ENCODE data around the gene C12orf76. TPM values are rescaled to one million over a fixed set of nuclear protein-coding genes. Genes with fewer than 3 reads are reported as not detected.

Gene C12orf76
- polyA plus RNA-seq, 1 donor (not counting 4 experiments of a cell fraction or from before 2014, with no cell fraction given) = 7.3 TPM

DNA sequence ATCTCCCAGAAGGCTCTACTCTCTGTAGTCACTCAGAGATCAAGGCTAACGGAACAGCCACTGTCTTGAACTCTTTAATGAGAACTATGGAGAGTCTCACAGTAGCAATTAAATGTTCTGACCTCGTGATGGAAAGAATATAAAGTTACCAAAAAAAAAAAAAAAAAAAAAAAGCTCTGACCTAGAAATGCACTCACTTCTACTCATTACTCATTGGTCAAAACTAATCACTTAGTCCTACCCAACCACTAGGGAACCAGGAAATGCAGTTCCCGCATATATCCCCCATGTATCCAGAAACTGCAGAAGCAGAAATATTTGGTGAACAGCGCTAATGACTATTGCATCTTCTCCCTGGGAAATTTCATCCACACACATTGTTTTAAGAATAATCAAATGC, 29.5 kb upstream of the C12orf76 start:
- Histone ChIP-seq H3K9ac (ENCODE audit: control insufficient read depth, extremely low read depth, insufficient read depth, low read length) (no peak overlapping the region), H4K20me1 (ENCODE audit: control insufficient read depth, extremely low read depth, insufficient read depth, low read length) (no peaks in the 10 kb centered on the region), H3K36me3 (ENCODE audit: control insufficient read depth in 2 of 2, extremely low read depth in 1 of 2, insufficient read depth in 2 of 2, low read length in 2 of 2) (no peaks in the 10 kb centered on the region), H3K4me2 (ENCODE audit: control insufficient read depth, extremely low read depth, insufficient read depth, low read depth, low read length) (no peak overlapping the region), H3K9me3 (ENCODE audit: control insufficient read depth, low read depth, low read length) (no peaks in the 10 kb centered on the region), H3K4me3 (ENCODE audit: control insufficient read depth in 2 of 3, extremely low read depth in 1 of 3, insufficient read depth in 2 of 3, low read depth in 1 of 3, low read length in 3 of 3) (no peak overlapping the region), H2AFZ (ENCODE audit: control insufficient read depth, low read length) (no peak overlapping the region), H3K4me1 (ENCODE audit: control insufficient read depth, extremely low read depth, insufficient read depth, low read length) (peaks cover 9% of the 10 kb centered on the region), H3K9me1 (ENCODE audit: control insufficient read depth, extremely low read depth, insufficient read depth, low read length) (no peaks in the 10 kb centered on the region), H3K27ac (ENCODE audit: control insufficient read depth, insufficient read depth, low read length) (no peak overlapping the region), H3K79me2 (ENCODE audit: control insufficient read depth, insufficient read depth, low read length) (no peaks in the 10 kb centered on the region), H3K27me3 (ENCODE audit: control insufficient read depth, extremely low read depth, insufficient read depth, low read length) (no peaks in the 10 kb centered on the region)
- FAIRE-seq = no peak
- no peak for TF ChIP-seq EZH2 (IDR thresholded peaks at IDR 0.05; ENCODE audit: low read length)
- TF ChIP-seq, protein P1, sequence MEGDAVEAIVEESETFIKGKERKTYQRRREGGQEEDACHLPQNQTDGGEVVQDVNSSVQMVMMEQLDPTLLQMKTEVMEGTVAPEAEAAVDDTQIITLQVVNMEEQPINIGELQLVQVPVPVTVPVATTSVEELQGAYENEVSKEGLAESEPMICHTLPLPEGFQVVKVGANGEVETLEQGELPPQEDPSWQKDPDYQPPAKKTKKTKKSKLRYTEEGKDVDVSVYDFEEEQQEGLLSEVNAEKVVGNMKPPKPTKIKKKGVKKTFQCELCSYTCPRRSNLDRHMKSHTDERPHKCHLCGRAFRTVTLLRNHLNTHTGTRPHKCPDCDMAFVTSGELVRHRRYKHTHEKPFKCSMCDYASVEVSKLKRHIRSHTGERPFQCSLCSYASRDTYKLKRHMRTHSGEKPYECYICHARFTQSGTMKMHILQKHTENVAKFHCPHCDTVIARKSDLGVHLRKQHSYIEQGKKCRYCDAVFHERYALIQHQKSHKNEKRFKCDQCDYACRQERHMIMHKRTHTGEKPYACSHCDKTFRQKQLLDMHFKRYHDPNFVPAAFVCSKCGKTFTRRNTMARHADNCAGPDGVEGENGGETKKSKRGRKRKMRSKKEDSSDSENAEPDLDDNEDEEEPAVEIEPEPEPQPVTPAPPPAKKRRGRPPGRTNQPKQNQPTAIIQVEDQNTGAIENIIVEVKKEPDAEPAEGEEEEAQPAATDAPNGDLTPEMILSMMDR (optimal IDR thresholded peaks at IDR 0.05 in 1 of 3, IDR thresholded peaks at IDR 0.05 in 1 of 3, conservative IDR thresholded peaks at IDR 0.05 in 1 of 3; ENCODE audit: extremely low read depth in 1 of 3, insufficient read depth in 2 of 3, low read length in 3 of 3) = no peak
- dilution Hi-C loops (cut with MboI; ENCODE audit: extremely low pct_ligation_motif_present, low sequenced_read_pairs) = no loop called here
- no peak for DNase-seq (ENCODE audit: low read depth, low spot score)

DNA sequence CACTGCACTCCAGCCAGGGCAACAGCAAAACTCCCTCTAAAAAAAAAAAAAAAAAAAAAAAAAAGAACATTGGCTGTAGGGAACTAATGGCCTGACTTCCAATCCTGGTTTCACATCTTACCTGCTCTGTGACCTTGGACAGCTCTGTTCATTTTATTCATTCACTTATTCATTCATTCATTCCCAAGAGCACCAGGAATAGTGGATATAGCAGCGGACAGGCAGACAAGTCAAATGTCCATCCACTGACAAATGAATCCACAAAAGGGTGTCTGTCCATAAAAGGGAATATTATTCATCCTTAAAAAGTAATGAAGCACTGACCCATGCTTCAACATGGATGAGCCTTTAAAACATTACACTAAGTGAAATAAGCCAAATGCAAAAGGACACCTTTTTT, 27.6 kb upstream of the C12orf76 start:
- no peak for FAIRE-seq

More for the DNA sequence above, 27.6 kb upstream of the C12orf76 start:
- H3K4me1 ChIP-seq (ENCODE audit: control insufficient read depth, extremely low read depth, insufficient read depth, low read length) = peaks cover 9% of the 10 kb centered on the region
- no peaks in the 10 kb centered on the region for H3K36me3 ChIP-seq (ENCODE audit: control insufficient read depth in 2 of 2, extremely low read depth in 1 of 2, insufficient read depth in 2 of 2, low read length in 2 of 2)
- no peak overlapping the region for H3K9ac ChIP-seq (ENCODE audit: control insufficient read depth, extremely low read depth, insufficient read depth, low read length)
- no peaks in the 10 kb centered on the region for H3K9me1 ChIP-seq (ENCODE audit: control insufficient read depth, extremely low read depth, insufficient read depth, low read length)
- H2AFZ ChIP-seq (ENCODE audit: control insufficient read depth, low read length) = no peak overlapping the region
- DNase-seq (ENCODE audit: low read depth, low spot score) = no peak
- no peak overlapping the region for H3K4me3 ChIP-seq (ENCODE audit: control insufficient read depth in 2 of 3, extremely low read depth in 1 of 3, insufficient read depth in 2 of 3, low read depth in 1 of 3, low read length in 3 of 3)
- no peaks in the 10 kb centered on the region for H4K20me1 ChIP-seq (ENCODE audit: control insufficient read depth, extremely low read depth, insufficient read depth, low read length)
- no peak for TF ChIP-seq EZH2 (IDR thresholded peaks at IDR 0.05; ENCODE audit: low read length)
- TF ChIP-seq, protein P1 (optimal IDR thresholded peaks at IDR 0.05 in 1 of 3, IDR thresholded peaks at IDR 0.05 in 1 of 3, conservative IDR thresholded peaks at IDR 0.05 in 1 of 3; ENCODE audit: extremely low read depth in 1 of 3, insufficient read depth in 2 of 3, low read length in 3 of 3) = no peak
- no peaks in the 10 kb centered on the region for H3K9me3 ChIP-seq (ENCODE audit: control insufficient read depth, low read depth, low read length)
- no peaks in the 10 kb centered on the region for H3K27me3 ChIP-seq (ENCODE audit: control insufficient read depth, extremely low read depth, insufficient read depth, low read length)
- H3K27ac ChIP-seq (ENCODE audit: control insufficient read depth, insufficient read depth, low read length) = no peak overlapping the region
- no peak overlapping the region for H3K4me2 ChIP-seq (ENCODE audit: control insufficient read depth, extremely low read depth, insufficient read depth, low read depth, low read length)
- dilution Hi-C loops (cut with MboI; ENCODE audit: extremely low pct_ligation_motif_present, low sequenced_read_pairs) = no loop called here
- no peaks in the 10 kb centered on the region for H3K79me2 ChIP-seq (ENCODE audit: control insufficient read depth, insufficient read depth, low read length)

Data from keratinocyte (primary cell).